ENCODE results near the gene ITIH6. TPM values are rescaled to one million over a fixed set of nuclear protein-coding genes. Genes with fewer than 3 reads are reported as not detected.
"Not testable (repeated sequence)": the region's sequence is repeated elsewhere in the genome, so short reads cannot be mapped to it uniquely, and the experiment has no call there.

ITIH6 gene
- not detected for total RNA-seq

- no peak for DNase-seq (ENCODE audit: low spot score)
Observed at GRCh38 chrX:54798137-54798536, at the start of gene ITIH6. ITIH6 (minus strand) TSS chrX:54798255; CDS start chrX:54798210, 45 bp downstream.

GRCh38 chrX:54847700-54848099 lies 49.6 kb upstream of the ITIH6 start:
- not testable (repeated sequence) for DNase-seq (ENCODE audit: low spot score)

GRCh38 chrX:54843050-54843449 lies 45.0 kb upstream of the ITIH6 start:
- DNase-seq (ENCODE audit: low spot score) = no peak

DNA sequence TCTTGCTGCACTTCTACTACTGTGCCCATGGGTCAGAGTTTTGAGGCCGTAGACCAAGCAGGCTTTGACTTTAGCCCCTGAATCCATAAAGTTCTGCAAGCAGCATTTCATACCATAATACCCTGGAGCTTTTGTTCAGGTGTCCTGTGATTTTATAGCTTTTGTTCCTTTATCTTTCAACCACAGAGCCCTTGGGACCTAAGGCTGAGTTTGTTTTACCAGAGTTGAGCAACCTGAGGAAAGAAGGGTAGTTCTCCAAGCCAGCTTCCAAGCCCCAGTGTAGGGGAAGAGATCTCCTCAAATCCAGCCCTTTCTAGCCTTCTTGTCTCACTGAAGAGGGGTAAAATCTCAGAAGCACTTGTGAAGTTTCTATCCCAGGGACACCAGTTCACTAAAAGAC lies 44.6 kb upstream of the ITIH6 start:
- DNase-seq (ENCODE audit: low spot score) = no peak

GRCh38 chrX:54841184-54841874 lies 43.3 kb upstream of the ITIH6 start:
- DNase-seq (ENCODE audit: low spot score) = not testable (repeated sequence)

DNA sequence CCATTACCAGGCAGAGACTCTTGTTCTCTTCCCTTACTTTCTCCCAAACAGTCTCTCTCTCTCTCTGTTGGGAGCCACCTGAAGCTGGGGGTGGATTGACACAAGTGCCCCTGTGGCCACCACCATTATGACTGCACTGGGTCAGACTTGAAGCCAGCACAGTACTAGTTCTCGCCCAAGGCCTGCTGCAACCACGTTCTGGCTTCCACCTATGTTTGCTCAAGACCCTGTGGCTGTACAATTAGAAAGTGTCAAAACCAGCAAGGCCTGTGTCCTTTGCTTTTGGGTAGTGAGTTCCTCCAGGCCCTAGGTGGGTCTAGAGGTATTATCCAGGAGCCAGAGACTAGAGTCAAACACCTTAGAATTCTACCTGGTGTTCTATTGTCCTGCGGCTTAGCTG lies 40.5 kb upstream of the ITIH6 start:
- DNase-seq (ENCODE audit: low spot score) = no peak

- no peak for DNase-seq (ENCODE audit: low spot score)
Observed at GRCh38 chrX:54826598-54826997, 28.5 kb upstream of the ITIH6 start.

GRCh38 chrX:54825716-54826438 lies 27.8 kb upstream of the ITIH6 start:
- no peak for DNase-seq (ENCODE audit: low spot score)

- DNase-seq (ENCODE audit: low spot score) = no peak
Observed at GRCh38 chrX:54824722-54825121, 26.7 kb upstream of the ITIH6 start.

- DNase-seq (ENCODE audit: low spot score) = no peak
Observed at GRCh38 chrX:54824195-54824594, 26.1 kb upstream of the ITIH6 start.

- no peak for DNase-seq (ENCODE audit: low spot score)
Observed at GRCh38 chrX:54821310-54821709, 23.3 kb upstream of the ITIH6 start.

GRCh38 chrX:54820737-54821136 lies 22.7 kb upstream of the ITIH6 start:
- DNase-seq (ENCODE audit: low spot score) = no peak

DNA sequence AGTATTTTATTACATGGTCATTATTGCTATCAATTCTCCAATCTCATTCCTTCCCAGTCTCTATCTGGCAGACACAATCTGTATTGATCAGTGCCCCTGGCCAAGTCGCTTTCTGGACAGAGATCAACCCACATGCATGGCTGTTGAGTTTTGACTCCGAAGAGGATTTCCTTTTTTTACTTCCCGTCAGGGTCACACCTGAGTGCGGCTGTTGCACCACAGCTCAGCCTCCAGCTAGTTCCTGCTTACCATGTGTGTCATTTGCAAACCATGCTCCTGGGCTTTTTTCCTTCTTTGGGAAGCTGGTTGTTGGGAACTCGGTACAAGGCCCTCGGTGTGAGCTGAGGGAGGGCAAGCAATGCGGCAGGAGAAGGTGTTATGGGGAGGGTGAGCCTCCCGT lies 21.1 kb upstream of the ITIH6 start:
- no peak for DNase-seq (ENCODE audit: low spot score)

DNA sequence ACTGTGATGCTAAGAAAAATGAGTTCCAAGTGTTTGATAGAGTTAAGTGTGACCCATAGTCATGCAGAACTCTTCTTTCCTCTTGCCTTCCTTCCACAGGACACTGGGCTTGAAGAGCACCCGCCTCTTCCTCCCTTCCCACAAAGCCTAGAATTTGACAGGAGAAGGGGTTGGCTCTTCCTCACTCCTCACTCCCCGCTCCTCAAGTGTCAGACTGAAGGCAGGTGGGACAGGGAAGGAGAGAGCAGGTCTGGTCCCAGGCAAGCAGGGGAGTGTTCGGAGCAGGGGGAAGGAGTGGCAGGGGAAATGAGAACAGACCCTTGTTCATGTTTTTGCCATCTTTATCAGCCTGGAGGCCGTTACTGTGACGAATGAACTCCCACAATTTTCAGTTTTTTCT lies 20.2 kb upstream of the ITIH6 start:
- no peak for DNase-seq (ENCODE audit: low spot score)

DNA sequence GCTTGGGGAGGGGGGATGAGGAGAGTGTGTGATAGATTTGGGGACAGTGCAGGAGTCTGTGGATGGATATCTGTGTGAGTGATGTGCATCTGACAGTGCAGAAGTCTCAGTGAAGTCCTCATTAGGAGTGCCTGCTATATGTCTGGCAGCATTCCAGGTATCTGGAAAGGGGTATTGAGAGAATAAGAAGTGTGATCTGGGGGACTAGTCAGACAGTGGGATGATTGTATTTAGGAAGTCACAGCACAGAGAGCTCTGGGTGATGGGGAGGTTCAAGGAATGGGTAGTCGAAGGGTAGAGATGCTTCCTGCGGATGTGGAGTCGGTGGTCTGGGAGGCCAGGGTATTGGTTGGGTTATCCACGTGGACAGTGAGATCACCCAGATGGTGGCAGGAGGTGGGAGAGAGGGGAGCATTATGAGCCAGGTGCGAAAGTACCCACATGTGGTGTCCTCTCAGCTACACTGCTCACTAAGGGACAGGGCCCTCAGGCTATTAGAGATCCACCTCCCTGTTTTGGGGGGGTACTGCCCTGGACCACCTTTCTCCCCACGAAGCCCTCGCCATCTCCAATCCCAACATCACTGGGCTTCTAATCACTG lies 19.3 kb upstream of the ITIH6 start:
- no peak for DNase-seq (ENCODE audit: low spot score)

GRCh38 chrX:54812306-54812705 lies 14.3 kb upstream of the ITIH6 start:
- no peak for DNase-seq (ENCODE audit: low spot score)

DNA sequence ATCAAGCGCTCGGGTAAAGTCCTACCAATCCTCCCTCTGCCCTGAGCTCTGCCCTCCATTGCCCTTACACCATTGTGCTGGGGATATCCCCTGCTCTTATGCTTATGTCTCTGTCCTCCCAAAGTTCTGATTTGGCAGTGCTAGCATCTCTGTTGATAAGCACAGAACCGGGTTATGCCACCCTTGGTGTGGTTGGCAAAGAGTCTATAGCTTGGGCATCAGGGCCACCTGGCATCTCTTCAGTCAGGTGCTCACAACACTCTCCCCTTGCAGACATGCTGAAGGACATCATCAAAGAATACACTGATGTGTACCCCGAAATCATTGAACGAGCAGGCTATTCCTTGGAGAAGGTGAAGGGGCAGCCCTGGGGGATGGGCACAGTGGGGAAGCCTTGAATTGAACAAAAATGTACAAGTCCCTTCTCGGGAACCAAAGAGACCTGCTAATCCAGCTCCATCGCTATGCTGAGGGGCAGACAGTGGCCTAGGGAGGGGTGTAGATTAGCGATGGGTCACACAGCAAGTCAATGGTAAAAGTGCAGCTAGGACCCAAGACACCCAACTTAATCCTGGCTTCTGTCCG lies 13.3 kb upstream of the ITIH6 start:
- DNase-seq (ENCODE audit: low spot score) = no peak

DNA sequence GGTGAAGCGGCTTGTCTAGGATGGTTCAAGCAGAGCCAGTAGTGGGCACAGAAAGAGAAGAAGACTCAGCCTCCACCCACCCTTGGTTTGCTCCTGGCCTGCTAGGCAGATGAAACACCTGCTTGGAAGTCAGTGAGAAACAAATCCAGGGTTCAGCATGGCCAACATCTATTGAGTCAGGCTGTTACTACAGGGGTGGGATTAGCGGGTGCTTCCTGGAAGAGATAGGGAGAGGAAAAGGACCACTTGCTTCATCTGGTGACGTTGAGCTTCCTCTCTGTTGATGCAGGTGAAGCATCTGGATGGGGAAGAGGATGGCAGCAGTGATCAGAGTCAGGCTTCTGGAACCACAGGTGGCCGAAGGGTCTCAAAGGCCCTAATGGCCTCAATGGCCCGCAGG lies 12.5 kb upstream of the ITIH6 start:
- no peak for DNase-seq (ENCODE audit: low spot score)

DNA sequence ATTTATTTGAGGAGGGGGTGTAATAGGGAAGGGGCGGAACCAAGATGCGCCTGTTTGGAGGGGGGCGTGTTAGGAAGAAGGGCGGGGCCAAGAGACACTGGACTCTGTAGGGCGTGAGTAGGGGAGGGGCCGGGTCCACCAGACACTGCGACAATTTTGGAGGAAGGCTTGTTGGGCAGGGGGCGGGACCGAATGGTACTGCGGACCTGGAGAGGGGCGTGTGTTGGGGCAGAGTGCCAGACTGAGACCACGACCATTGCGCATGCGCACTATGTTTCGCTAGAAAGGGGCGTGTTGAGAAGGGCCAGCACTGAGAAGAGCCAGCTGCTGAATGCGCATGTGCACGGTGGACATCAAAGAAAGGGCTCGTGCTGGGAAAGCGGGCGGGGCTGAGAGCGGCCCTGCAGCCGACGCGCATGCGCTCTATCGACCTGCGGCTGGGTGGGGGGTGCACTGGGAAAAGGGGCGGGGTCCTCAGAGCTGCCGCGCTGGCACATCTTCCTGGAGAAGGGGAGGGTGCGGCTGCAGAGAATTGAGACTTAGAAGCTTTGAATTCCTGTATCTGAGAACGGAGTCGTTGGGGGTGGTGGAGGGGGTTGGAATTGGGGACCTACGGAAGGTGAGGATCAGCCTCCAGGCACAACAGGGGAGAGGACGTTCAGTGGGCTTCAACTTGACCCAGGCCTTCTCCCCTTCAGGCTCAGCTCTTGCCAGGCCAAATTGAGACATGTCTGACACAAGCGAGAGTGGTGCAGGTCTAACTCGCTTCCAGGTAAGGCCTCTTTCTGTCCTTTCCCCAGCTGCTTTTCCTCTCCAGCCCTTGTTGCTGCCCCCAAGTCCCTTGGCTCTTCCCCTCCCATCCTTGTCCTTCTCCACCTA lies 10.8 kb upstream of the ITIH6 start:
- peak; percentile 94 for DNase-seq (ENCODE audit: low spot score)

DNA sequence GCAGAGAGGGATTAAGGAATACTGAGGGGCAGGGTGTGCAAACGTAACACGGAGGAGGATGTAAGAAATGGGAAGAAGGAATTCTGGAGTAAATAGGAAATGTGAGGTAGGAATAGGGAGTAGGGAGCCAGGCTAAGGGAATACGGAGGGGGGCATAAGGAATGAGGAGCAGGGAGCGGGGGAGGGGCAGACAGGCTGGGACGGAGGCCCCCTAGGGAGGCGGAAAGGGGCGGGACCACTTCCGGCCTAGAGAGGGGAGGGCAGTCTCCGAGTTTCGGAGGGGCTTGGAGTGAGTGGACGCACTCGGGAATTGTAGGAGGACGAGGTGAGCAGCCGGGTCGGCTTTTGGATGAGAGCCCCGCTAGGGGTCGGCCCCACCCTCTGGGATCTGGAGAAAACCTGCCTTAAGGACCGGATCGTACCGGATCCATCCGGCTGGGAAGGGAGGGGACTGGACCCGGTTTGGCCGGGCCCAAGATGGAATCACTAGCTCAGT lies 10.1 kb upstream of the ITIH6 start:
- peak; percentile 51 for DNase-seq (ENCODE audit: low spot score)

GRCh38 chrX:54807524-54808108 lies 9.6 kb upstream of the ITIH6 start, which contains the start of gene MAGED2:
MAGED2 (plus strand) TSS chrX:54807745; CDS start chrX:54809332, 1,587 bp downstream.
- DNase-seq (ENCODE audit: low spot score) = no peak
